Chondrocyte (in vitro differentiated cells): Measurements from ENCODE around the gene PALLD. TPM values are rescaled to one million over a fixed set of nuclear protein-coding genes. Genes with fewer than 3 reads are reported as not detected.

ENCODE experiments used
- DNase-seq: peaks from one replicate; pipeline ENCODE4 v3.0.0; 2021; ENCODE audit warnings: mixed read lengths, low spot score
- H3K27ac Mint-ChIP-seq: one replicate; pipeline ENCODE4 v1.8.0; 2021; ENCODE audit warnings: mild to moderate bottlenecking, moderate library complexity, mixed read lengths; ENCODE audit not compliant: unreplicated experiment
- H3K27me3 Mint-ChIP-seq: 2 replicates; pipeline ENCODE4 v1.8.0; 2021; ENCODE audit warnings: low read depth, mixed read lengths
- H3K36me3 Mint-ChIP-seq: 2 replicates; pipeline ENCODE4 v1.8.0; 2021; ENCODE audit warnings: low read depth, mixed read lengths
- H3K4me1 Mint-ChIP-seq: 2 replicates; pipeline ENCODE4 v1.8.0; 2021; ENCODE audit warnings: low read depth, mild to moderate bottlenecking, mixed read lengths
- H3K4me3 Mint-ChIP-seq: one replicate; pipeline ENCODE4 v1.8.0; 2021; ENCODE audit warnings: mild to moderate bottlenecking, moderate library complexity, mixed read lengths; ENCODE audit not compliant: unreplicated experiment
- H3K9me3 Mint-ChIP-seq: 2 replicates; pipeline ENCODE4 v1.8.0; 2021; ENCODE audit warnings: low read depth, mixed read lengths
- total RNA-seq: library from RNA; stranded (reverse); gene quantifications from 3 replicates; pipeline ENCODE4 v1.2.1, GENCODE V29; 2021
- TF ChIP-seq, protein P1 (sequence below): fragments of 200-600 bp; sonication (generic); IDR thresholded peaks from 2 replicates; pipeline ENCODE4 v1.5.0; 2021; ENCODE audit warnings: antibody characterized with exemption, mild to moderate bottlenecking, moderate library complexity

The PALLD gene
- total RNA-seq, 1 donor from 2014 or later, result 900 TPM

DNA sequence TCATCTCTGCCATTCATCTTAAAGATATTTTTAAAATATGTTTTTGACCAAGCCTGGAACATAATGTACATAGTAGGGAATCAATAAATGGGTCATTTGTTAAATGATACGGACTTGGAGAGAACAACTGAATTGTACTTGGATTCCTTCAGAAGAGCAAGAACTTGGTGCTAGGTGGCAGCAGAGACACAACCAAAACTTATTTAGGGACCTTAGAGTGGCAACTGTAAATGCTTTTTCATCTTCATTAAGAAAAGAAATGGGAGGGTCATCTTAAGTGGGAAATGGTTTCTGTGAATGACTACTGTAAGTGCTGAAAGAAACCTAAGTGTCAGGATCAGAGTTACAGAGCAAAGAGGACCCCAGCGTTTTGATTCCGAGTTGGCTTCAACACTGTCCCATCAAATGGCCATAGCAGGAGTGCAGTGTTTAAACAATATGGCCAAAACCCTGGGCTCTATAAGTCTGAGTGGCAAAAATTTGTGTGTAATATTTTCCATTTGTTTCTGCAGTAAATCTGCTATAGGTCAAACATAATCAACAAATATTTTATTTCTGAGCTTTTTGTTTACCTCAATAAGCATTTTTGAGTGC lies 213.6 kb downstream of the PALLD start:
- H3K9me3 Mint-ChIP-seq, result no peaks in the 10 kb centered on the region
- peak overlapping the region; percentile 87 for H3K27ac Mint-ChIP-seq
- H3K27me3 Mint-ChIP-seq, result no peaks in the 10 kb centered on the region
- TF ChIP-seq, protein P1, sequence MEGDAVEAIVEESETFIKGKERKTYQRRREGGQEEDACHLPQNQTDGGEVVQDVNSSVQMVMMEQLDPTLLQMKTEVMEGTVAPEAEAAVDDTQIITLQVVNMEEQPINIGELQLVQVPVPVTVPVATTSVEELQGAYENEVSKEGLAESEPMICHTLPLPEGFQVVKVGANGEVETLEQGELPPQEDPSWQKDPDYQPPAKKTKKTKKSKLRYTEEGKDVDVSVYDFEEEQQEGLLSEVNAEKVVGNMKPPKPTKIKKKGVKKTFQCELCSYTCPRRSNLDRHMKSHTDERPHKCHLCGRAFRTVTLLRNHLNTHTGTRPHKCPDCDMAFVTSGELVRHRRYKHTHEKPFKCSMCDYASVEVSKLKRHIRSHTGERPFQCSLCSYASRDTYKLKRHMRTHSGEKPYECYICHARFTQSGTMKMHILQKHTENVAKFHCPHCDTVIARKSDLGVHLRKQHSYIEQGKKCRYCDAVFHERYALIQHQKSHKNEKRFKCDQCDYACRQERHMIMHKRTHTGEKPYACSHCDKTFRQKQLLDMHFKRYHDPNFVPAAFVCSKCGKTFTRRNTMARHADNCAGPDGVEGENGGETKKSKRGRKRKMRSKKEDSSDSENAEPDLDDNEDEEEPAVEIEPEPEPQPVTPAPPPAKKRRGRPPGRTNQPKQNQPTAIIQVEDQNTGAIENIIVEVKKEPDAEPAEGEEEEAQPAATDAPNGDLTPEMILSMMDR, result peak; percentile 85
- H3K36me3 Mint-ChIP-seq, result peaks cover 48% of the 10 kb centered on the region
- DNase-seq, result no peak
- H3K4me3 Mint-ChIP-seq, result no peak overlapping the region
- H3K4me1 Mint-ChIP-seq, result peaks cover 73% of the 10 kb centered on the region

DNA sequence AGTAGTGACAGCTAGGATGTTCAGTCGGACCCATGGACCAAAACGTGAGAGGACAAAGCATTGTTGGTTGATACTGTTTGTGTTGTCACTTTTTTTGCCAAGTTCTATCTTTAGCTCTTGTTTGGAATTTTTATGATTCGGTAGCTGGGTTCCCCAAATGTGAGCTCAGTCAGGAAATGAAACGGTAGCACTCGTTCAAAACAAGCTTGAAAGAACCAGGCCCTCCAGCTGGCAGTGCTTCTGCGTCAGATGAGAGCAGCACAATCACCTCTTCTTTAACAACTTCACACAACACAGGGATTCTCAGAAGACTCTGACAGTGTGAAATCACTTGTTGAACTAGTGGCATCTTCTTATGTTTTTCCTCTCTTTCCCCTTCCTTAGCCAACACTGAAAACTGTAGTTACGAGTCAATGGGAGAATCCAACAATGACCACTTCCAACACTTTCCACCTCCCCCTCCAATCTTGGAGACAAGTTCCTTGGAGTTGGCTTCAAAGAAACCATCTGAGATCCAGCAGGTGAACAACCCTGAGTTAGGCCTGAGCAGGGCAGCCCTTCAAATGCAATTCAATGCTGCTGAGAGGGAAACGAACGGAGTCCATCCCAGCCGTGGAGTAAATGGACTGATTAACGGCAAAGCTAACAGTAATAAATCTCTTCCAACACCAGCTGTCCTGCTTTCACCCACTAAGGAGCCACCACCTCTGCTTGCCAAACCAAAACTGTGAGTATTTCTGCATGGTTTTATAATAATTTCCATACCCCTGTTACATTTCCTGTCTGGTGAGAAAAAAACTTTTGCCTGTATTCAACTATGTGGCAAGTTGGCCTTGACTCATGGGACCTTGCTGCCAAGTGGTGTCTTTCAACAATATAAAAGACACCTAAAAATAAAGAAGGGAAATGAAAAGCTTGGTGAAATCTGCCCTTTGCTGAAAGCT lies 214.6 kb downstream of the PALLD start:
- DNase-seq, result no peak
- TF ChIP-seq, protein P1, result no peak
- H3K4me1 Mint-ChIP-seq, result peaks cover 78% of the 10 kb centered on the region
- no peak overlapping the region for H3K4me3 Mint-ChIP-seq
- peaks cover 50% of the 10 kb centered on the region for H3K36me3 Mint-ChIP-seq
- no peaks in the 10 kb centered on the region for H3K9me3 Mint-ChIP-seq
- H3K27me3 Mint-ChIP-seq, result no peaks in the 10 kb centered on the region
- H3K27ac Mint-ChIP-seq, result peak overlapping the region; percentile 87

DNA sequence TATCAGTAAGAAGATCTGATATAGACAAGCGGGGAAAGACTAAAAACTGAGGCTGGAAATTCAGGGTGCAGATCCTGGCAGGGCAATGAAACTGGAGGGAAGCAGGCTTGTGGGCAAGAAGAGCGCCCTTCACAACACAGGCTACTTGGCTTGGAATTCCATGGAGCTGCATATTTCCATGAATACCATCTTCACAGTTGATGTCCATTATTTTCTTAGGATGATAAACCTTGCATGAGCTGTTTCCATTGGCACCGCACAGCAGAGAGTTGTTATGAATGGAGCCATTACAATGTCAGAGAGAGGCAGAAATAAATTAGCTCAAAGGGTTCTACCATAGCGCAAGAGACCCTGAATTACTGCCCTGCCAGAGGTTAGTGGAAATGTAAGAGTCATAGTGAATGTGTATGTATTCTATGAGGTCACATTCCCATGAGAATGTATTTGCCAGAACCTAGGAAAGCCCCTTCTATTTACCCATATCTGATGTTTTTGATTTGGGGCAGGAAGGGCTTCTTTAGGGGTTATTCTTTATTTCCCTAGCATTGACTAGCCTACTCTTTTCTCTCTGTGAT lies 215.6 kb downstream of the PALLD start:
- no peaks in the 10 kb centered on the region for H3K9me3 Mint-ChIP-seq
- H3K4me3 Mint-ChIP-seq, result no peak overlapping the region
- peaks cover 82% of the 10 kb centered on the region for H3K4me1 Mint-ChIP-seq
- H3K27me3 Mint-ChIP-seq, result no peaks in the 10 kb centered on the region
- peak overlapping the region; percentile 87 for H3K27ac Mint-ChIP-seq
- H3K36me3 Mint-ChIP-seq, result peaks cover 49% of the 10 kb centered on the region
- TF ChIP-seq, protein P1, result no peak
- DNase-seq, result no peak

DNA sequence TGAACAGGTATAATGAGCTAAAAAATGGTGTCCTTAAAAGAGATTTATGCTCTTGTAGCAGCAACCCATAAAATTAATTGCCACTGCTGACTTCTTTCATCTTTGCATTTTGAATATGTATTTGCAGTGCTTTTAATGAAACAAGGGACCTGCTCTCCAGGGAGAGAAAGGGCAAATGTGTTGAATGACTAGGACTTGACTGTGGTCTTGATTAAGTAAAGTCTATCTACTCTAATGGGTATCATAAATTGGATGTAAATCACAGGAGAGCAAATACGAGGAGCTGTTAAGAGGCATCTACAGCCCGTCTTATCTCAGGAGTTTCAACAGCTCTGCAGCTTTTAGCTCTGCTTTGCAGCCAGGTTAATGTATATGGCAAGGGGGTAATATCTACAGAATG lies 216.4 kb downstream of the PALLD start:
- TF ChIP-seq, protein P1, result no peak
- Mint-ChIP-seq H3K27me3 (no peaks in the 10 kb centered on the region), H3K36me3 (peaks cover 50% of the 10 kb centered on the region), H3K27ac (peak overlapping the region; percentile 74), H3K4me1 (peaks cover 86% of the 10 kb centered on the region), H3K4me3 (no peak overlapping the region), H3K9me3 (no peaks in the 10 kb centered on the region)
- DNase-seq, result no peak

DNA sequence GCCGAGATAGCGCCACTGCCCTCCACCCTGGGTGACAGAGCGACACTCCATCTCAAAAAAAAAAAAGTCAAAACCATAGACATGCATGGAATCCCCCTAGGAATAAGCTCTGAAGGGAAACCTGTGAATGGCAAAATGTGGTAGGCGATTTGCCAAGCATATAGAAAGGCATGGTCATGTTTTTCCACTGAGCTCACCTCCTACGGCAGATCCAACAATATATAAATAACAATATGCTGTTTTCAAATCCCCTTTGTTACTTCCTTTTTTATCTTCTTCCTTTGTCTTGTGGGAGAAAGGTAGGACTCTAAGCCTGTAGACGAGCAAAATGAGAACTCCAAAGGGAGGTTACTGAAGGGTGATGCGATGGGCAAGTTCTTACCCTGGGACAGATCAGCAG lies 219.0 kb downstream of the PALLD start:
- TF ChIP-seq, protein P1, result no peak
- DNase-seq, result no peak
- H3K4me1 Mint-ChIP-seq, result peaks cover 80% of the 10 kb centered on the region
- peak overlapping the region; percentile 89 for H3K27ac Mint-ChIP-seq
- H3K36me3 Mint-ChIP-seq, result peaks cover 48% of the 10 kb centered on the region
- H3K4me3 Mint-ChIP-seq, result no peak overlapping the region
- no peaks in the 10 kb centered on the region for H3K27me3 Mint-ChIP-seq
- peaks cover 4% of the 10 kb centered on the region for H3K9me3 Mint-ChIP-seq
